H1 (cell line): ENCODE data around the gene SLC25A21.

Experiments used
- BCL11A ChIP-seq, 2 experiments: IDR thresholded peaks; one replicate each; pipeline ENCODE4 v1.6.1; 2011; ENCODE audit warnings: low read depth in 2 of 2, low read length in 2 of 2, mild to moderate bottlenecking in 2 of 2
- CTCF ChIP-seq, 3 experiments: IDR thresholded peaks; 1 replicate in 2 of 3; 2 replicates in 1 of 3; pipeline versions ENCODE4 v1.5.1 to v1.6.1; 2011; ENCODE audit warnings: low read length in 3 of 3, mild to moderate bottlenecking in 3 of 3, inconsistent platforms in 2 of 3, low read depth in 1 of 3, moderate library complexity in 1 of 3; ENCODE audit not compliant: insufficient read depth in 1 of 3; ENCODE audit errors: control extremely low read depth in 1 of 3
- EZH2 ChIP-seq: fragments of 200-600 bp; sonication (generic); IDR thresholded peaks from 2 replicates; pipeline ENCODE4 v1.7.1; 2012; ENCODE audit warnings: low read depth, mild to moderate bottlenecking, moderate library complexity, low read length, inconsistent platforms; ENCODE audit not compliant: severe bottlenecking
- HDAC2 ChIP-seq, 2 experiments: fragments of 300-600 bp in 1 of 2; sonication (generic) in 1 of 2; IDR thresholded peaks; 2 replicates each; pipeline ENCODE4 v1.6.1; 2011 to 2012; ENCODE audit warnings: low read depth in 2 of 2, low read length in 2 of 2, mild to moderate bottlenecking in 2 of 2, moderate library complexity in 2 of 2, borderline replicate concordance in 1 of 2, inconsistent platforms in 1 of 2
- KDM1A ChIP-seq: fragments of 200-600, 300-600 bp; sonication (generic); IDR thresholded peaks from 2 replicates; pipeline ENCODE4 v1.7.1; 2016; ENCODE audit warnings: mild to moderate bottlenecking, low read length, borderline replicate concordance
- MAFK ChIP-seq: IDR thresholded peaks from 2 replicates; pipeline ENCODE4 v1.6.1; 2012; ENCODE audit warnings: low read depth, mild to moderate bottlenecking, improper control_type of control experiment, low read length
- POLR2A ChIP-seq, 2 experiments: IDR thresholded peaks; 1 replicate in 1 of 2; 2 replicates in 1 of 2; pipeline ENCODE4 v1.6.1; 2011; ENCODE audit warnings: low read depth in 2 of 2, low read length in 2 of 2, mild to moderate bottlenecking in 2 of 2; ENCODE audit errors: control extremely low read depth in 1 of 2
- RAD21 ChIP-seq, 2 experiments: IDR thresholded peaks in 1 of 2; conservative IDR thresholded peaks in 1 of 2; 2 replicates each; pipeline ENCODE4 v1.6.1; 2011; ENCODE audit warnings: low read depth in 2 of 2, low read length in 2 of 2, improper control_type of control experiment in 1 of 2, inconsistent platforms in 1 of 2, mild to moderate bottlenecking in 1 of 2, moderate library complexity in 1 of 2
- RFX5 ChIP-seq: IDR thresholded peaks from 2 replicates; pipeline ENCODE4 v1.6.1; 2011; ENCODE audit warnings: low read depth, low read length, improper control_type of control experiment, borderline replicate concordance
- SP1 ChIP-seq: IDR thresholded peaks from 2 replicates; pipeline ENCODE4 v1.6.1; 2011; ENCODE audit warnings: low read depth, low read length
- TCF12 ChIP-seq: IDR thresholded peaks from 2 replicates; pipeline ENCODE4 v1.6.1; 2011; ENCODE audit warnings: low read depth, mild to moderate bottlenecking, low read length
- YY1 ChIP-seq: IDR thresholded peaks from 2 replicates; pipeline ENCODE4 v1.6.1; 2011; ENCODE audit warnings: low read depth, mild to moderate bottlenecking, low read length
- TF ChIP-seq, protein P1 (sequence below): IDR thresholded peaks from 2 replicates; pipeline ENCODE4 v1.6.1; 2012; ENCODE audit warnings: inconsistent platforms

- no peak for TF ChIP-seq CTCF (IDR thresholded peaks at IDR 0.05; ENCODE audit: control extremely low read depth in 1 of 3, insufficient read depth in 1 of 3, low read depth in 1 of 3, low read length in 3 of 3)
- TF ChIP-seq POLR2A (IDR thresholded peaks at IDR 0.05; ENCODE audit: control extremely low read depth in 1 of 2, low read depth in 2 of 2, low read length in 2 of 2), result no peak
- no peak for TF ChIP-seq SP1
- no peak for TF ChIP-seq RFX5
- TF ChIP-seq MAFK, result no peak
- no peak for TF ChIP-seq EZH2
- no peak for TF ChIP-seq HDAC2 (IDR thresholded peaks at IDR 0.05; ENCODE audit: borderline replicate concordance in 1 of 2, low read depth in 2 of 2, low read length in 2 of 2)
- TF ChIP-seq YY1, result no peak
- TF ChIP-seq RAD21 (IDR thresholded peaks at IDR 0.05 in 1 of 2, conservative IDR thresholded peaks at IDR 0.05 in 1 of 2; ENCODE audit: low read depth in 2 of 2, low read length in 2 of 2), result no peak
- no peak for TF ChIP-seq TCF12
- no peak for TF ChIP-seq BCL11A (IDR thresholded peaks at IDR 0.05; ENCODE audit: low read depth in 2 of 2, low read length in 2 of 2)
- no peak for TF ChIP-seq KDM1A
- TF ChIP-seq, protein P1, sequence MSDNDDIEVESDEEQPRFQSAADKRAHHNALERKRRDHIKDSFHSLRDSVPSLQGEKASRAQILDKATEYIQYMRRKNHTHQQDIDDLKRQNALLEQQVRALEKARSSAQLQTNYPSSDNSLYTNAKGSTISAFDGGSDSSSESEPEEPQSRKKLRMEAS, result no peak
Measured at GRCh38 chr14:36952689-36953088, 219.7 kb downstream of the SLC25A21 start.
